IPS-20b (cell line): Measurements from ENCODE around the gene COL18A1.

Experiments
- H3K27ac ChIP-seq: one replicate; pipeline ENCODE4 v1.5.1; 2013; ENCODE audit warnings: low read length
- H3K27me3 ChIP-seq: 2 replicates; pipeline ENCODE4 v1.6.1; 2013; ENCODE audit warnings: mild to moderate bottlenecking, low read length, inconsistent platforms; ENCODE audit not compliant: insufficient read depth
- H3K36me3 ChIP-seq: 2 replicates; pipeline ENCODE4 v1.6.1; 2013; ENCODE audit warnings: low read depth, mild to moderate bottlenecking, inconsistent platforms, low read length, moderate library complexity; ENCODE audit not compliant: insufficient read depth
- H3K4me1 ChIP-seq: 2 replicates; pipeline ENCODE4 v1.6.1; 2013; ENCODE audit warnings: mild to moderate bottlenecking, control low read depth, inconsistent platforms, low read length, moderate library complexity; ENCODE audit not compliant: insufficient read depth
- H3K4me3 ChIP-seq: 2 replicates; pipeline ENCODE4 v1.5.1; 2013; ENCODE audit warnings: mild to moderate bottlenecking, low read length, inconsistent platforms
- H3K9ac ChIP-seq: 2 replicates; pipeline ENCODE4 v1.6.1; 2013; ENCODE audit warnings: low read depth, mild to moderate bottlenecking, inconsistent platforms, low read length, moderate library complexity
- H3K9me3 ChIP-seq: 2 replicates; pipeline ENCODE4 v1.6.1; 2013; ENCODE audit warnings: mild to moderate bottlenecking, low read depth, low read length, inconsistent platforms; ENCODE audit not compliant: insufficient read depth

COL18A1 gene

DNA sequence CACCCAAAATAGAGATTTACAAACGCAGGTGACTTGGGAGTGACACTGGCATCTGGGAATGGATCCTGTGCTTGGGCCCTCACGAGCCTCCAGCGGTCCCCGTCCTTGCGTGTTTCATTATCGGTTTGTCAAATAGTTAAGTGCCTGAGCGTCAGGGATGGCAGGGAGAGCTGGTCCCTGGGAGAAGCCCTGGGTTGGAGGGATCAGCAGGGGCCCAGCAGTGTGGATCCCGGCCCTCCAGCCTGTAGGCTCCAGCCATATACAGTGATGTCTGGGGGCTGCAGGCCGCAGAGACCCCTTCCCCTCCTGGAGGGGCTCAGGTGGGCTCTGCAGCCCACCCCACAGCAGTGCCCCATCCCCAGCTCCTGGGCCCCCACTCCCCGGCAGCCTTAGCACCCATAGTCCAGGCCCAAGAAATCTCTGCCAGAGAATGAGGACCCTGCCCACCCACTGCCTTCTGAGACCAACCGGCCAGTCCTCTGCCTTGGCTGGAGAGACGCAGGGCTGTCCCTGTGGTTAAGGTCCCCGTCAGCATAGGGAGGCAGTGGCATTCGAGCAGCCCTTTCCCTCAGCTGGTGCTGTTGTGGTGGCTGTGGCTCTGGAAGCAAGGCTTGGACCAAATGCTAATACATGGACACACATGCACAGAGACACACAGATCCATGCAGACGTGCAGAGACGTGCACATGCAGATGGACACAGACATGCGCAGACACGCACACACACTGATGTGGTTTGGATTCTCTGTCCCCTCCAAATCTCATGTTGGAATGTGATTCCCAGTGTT is 139.7 kb downstream of the COL18A1 start:
- H3K9ac ChIP-seq: no peak overlapping the region
- H3K27ac ChIP-seq: no peak overlapping the region
- no peaks in the 10 kb centered on the region for H3K36me3 ChIP-seq
- H3K27me3 ChIP-seq: no peaks in the 10 kb centered on the region
- no peak overlapping the region for H3K4me3 ChIP-seq
- H3K4me1 ChIP-seq: no peaks in the 10 kb centered on the region; the same call in 1 of the 2 replicates
- no peaks in the 10 kb centered on the region for H3K9me3 ChIP-seq

DNA sequence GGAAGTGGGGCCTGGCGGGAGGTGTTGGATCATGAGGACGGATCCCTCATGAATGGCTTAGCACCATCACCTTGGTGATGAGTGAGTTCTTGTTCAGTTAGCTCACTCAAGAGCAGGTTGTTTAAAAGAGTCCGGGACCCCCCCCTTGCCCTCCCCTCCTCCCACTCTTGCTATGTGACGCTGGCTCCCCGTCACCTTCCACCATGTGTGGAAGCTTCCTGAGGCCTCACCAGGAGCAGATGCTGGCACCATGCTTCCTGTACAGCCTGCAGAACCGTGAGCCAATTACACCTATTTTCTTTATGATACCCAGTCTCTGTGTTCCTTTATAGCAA is 140.2 kb downstream of the COL18A1 start:
- Histone ChIP-seq H3K9me3 (no peaks in the 10 kb centered on the region), H3K4me3 (no peak overlapping the region), H3K36me3 (no peaks in the 10 kb centered on the region), H3K4me1 (no peaks in the 10 kb centered on the region; the same call in 1 of the 2 replicates), H3K27me3 (no peaks in the 10 kb centered on the region), H3K27ac (no peak overlapping the region), H3K9ac (no peak overlapping the region)

DNA sequence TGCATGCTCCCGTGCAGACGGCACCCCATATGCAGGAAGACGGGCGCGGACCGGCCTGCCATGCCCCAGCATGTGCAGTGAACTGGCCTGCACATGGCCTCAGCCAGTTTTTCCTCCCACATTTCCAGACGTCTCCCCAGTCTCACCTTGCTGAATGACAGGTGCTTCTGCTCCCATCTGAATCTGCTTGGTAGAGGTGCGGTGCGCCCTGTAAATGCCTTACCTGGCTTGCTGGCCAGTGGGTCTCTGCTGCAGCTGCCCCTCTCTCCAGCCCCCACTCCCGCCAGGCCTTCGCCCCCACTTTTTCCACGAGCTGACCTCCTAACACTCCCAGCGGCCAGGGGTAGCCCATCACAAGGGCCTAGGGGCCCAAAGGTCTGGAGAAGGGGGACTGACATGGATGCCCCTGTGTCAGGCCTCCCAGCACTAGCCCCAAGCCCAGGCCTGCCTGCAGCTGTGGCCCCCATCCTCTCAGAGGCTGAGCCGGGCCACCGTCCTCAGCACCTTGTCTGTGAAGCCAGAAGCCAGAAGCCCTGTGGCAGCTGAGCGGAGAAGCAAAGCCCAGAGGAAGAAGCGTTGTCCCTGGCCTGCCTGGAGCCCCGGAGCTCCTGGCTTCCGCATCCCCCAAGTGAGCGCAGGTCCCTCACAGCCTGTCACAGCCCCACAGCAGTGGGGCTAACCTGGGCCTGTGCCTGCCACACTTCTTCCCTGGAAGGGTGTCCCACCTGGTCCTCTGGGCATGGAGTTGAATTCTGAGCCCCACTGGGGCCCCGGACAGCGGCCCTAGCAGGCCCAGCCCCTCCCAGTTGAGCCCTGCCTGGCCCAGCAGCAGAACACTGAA is 140.9 kb downstream of the COL18A1 start:
- Histone ChIP-seq H3K9ac (no peak overlapping the region), H3K4me3 (no peak overlapping the region), H3K27ac (no peak overlapping the region), H3K9me3 (no peaks in the 10 kb centered on the region), H3K4me1 (peaks cover 3% of the 10 kb centered on the region), H3K36me3 (no peaks in the 10 kb centered on the region), H3K27me3 (no peaks in the 10 kb centered on the region)

DNA sequence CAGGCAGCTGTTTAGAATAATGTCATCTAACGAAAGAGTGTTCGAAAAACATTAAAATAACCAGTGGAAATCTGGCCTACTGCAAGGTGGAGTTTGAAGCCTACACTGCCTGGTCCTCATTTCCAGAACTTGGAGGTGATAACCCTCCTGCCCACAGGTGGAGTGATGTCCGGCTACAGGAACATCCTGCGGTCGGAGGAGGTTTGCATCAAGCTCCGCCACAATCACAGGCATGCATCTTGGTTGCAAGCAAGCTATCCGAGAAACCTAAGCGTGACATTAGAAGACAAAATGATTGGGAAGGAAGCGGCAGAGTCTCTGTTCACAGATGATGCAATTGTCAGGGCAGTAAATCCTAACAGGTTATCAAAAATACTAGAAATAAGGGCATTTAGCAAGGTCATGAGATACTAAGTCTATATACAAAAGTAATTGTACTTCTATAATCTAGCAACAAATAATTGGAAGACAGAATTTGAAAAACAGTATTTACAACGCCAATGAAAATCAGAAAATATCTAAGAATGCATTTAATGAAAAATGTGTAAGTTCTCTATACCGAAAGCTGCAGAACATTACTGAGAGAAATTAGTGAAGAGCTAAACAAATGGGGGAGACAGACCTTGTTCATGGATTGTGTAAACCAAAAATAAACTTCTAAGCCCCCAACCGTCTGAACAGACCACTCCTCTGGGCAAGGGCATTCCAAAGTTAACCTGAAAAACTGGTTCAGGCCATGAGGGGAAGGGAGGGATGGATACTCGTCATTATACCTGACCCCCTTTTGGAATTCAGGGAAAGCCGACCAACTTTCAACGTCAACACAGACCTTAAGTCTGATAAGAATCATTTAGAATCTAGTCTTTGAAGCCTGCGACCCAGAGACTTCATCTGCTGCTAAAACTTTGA is 141.9 kb downstream of the COL18A1 start:
- H3K4me3 ChIP-seq: no peak overlapping the region
- H3K9ac ChIP-seq: no peak overlapping the region
- no peak overlapping the region for H3K27ac ChIP-seq
- no peaks in the 10 kb centered on the region for H3K36me3 ChIP-seq
- H3K9me3 ChIP-seq: no peaks in the 10 kb centered on the region
- no peaks in the 10 kb centered on the region for H3K27me3 ChIP-seq
- peaks cover 3% of the 10 kb centered on the region for H3K4me1 ChIP-seq

DNA sequence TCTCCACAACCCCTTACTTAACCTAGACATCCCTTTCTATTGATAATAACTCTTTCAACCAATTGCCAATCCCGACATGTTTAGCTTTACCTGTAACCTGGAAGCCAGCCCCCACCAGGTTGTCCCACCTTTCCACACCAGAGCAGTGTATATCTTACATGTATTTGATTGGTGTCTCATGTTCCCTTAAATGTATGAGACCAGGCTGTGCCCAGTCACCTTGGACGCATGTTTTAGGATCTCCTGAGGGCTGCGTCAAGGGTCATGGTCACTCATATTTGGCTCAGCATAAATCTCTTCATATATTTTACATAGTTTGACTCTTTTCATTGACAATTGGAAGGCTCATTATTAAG is 142.6 kb downstream of the COL18A1 start:
- no peak overlapping the region for H3K27ac ChIP-seq
- H3K36me3 ChIP-seq: no peaks in the 10 kb centered on the region
- no peaks in the 10 kb centered on the region for H3K27me3 ChIP-seq
- H3K4me3 ChIP-seq: no peak overlapping the region
- no peak overlapping the region for H3K9ac ChIP-seq
- peaks cover 3% of the 10 kb centered on the region for H3K4me1 ChIP-seq
- no peaks in the 10 kb centered on the region for H3K9me3 ChIP-seq

DNA sequence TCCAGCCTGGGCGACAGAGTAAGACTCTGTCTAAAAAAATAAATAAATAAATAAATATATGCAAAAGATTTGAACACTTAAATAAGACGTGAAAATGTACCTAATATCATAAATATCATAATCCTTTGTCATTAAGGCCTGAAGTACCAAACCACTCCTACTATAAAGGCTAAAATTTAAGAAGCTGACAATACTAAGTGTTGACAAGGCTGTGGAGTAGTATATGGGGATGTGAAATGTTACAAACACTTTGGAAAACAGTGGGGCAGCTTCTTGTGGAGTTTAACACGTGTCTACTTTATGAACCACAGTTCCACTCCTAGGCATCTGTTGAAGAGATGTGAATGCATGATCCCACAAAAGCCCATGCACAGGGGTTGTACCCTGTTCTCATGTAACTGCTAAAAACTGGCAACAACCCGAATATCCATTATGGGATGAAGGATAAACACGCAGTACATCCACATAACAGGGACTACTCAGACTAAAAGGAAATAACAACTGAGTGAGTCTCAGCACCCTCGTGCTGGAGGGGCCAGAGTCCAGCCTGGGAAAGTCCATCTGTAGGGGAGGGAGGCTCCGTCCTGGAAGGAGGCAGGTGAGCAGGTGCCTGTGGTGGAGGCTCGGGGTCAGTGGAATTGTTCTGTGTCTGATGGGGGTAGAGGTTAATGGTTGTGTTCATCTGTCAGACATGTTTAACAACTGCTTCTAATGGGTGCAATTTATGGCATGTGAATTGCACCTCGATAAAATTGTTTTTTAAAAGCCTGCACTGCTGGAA is 143.9 kb downstream of the COL18A1 start:
- H3K27me3 ChIP-seq: no peaks in the 10 kb centered on the region
- H3K9ac ChIP-seq: no peak overlapping the region
- no peak overlapping the region for H3K27ac ChIP-seq
- no peaks in the 10 kb centered on the region for H3K9me3 ChIP-seq
- no peak overlapping the region for H3K4me3 ChIP-seq
- H3K36me3 ChIP-seq: no peaks in the 10 kb centered on the region
- peaks cover 3% of the 10 kb centered on the region; the same call in 1 of the 2 replicates for H3K4me1 ChIP-seq

DNA sequence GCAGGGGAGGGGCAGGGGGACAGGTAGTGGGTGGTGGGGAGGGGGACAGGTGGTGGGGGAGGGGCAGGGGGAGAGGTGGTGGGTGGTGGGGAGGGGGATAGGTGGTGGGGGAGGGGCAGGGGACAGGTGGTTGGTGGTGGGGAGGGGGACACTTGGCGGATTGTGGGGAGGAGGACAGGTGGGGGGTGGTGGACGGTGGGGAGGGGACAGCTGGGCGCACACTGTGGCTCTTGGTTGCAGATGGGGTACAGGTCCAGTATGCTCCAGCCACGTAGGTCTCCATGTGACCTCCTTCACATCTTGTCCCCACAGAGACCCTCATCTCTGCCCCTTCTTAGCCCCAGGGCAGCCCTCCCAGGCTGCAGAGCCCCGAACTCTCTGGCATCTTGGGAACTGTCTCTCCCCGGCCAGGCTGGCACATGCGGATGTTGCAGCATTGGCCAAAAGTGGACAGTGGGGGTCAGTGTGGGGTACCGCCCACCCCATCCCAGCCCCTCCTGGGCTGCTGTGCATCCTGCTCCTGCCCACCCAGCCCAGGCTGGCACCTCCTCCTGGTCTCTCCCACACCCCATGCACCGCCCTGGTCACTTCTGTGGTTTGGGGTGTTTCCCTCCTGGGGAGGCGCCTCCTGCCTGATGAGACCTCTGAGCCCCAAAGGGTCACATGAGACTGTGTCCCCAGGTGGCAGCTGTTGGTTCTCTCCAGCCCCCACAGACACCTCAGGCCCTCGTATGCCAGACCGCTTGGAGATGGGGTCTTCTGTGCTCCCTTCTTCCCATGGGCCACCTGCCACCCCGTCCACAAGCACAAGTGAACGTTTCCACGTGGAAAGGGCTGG is 144.9 kb downstream of the COL18A1 start:
- Histone ChIP-seq H3K27me3 (no peaks in the 10 kb centered on the region), H3K9ac (no peak overlapping the region)

DNA sequence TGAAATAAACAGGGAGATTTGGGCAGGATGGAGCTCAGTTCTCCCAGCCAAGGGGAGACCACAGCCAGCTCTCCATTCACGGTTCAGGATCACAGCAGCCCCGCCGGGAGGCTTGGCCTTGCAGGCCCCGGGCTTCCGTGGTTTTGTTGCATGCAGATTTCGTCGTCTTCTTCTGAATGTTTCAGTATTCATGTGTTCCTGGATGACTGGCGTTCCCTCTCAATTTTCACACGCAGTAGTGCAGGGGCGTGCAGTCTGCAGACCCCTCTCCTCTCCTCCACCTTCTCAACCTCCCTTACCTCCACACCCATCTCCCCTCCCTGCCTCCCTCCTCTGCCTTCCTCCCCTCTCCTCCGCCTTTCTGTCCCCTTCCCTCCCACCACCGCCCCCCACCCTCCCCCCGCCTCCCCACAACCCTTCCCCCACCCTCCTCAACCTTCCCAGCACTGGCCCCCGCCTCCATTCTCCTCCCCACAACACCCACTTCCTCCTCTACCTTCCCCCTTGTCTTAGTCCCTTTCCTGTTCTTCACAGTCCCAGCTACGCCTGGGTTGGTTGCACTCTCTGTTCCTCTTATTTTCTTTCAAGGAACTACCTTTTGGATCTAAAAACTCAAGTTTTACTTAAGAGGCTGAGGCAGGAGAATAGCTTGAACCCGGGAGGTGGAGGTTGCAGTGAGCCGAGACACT is 145.7 kb downstream of the COL18A1 start:
- Histone ChIP-seq H3K27ac (no peak overlapping the region), H3K9ac (no peak overlapping the region), H3K36me3 (no peaks in the 10 kb centered on the region), H3K27me3 (no peaks in the 10 kb centered on the region), H3K4me1 (peaks cover 3% of the 10 kb centered on the region; the same call in 1 of the 2 replicates), H3K4me3 (no peak overlapping the region), H3K9me3 (no peaks in the 10 kb centered on the region)

More for the DNA sequence above, 144.9 kb downstream of the COL18A1 start:
- H3K27ac ChIP-seq: no peak overlapping the region
- H3K9me3 ChIP-seq: no peaks in the 10 kb centered on the region
- no peaks in the 10 kb centered on the region for H3K36me3 ChIP-seq
- H3K4me1 ChIP-seq: peaks cover 3% of the 10 kb centered on the region; the same call in 1 of the 2 replicates
- H3K4me3 ChIP-seq: no peak overlapping the region

DNA sequence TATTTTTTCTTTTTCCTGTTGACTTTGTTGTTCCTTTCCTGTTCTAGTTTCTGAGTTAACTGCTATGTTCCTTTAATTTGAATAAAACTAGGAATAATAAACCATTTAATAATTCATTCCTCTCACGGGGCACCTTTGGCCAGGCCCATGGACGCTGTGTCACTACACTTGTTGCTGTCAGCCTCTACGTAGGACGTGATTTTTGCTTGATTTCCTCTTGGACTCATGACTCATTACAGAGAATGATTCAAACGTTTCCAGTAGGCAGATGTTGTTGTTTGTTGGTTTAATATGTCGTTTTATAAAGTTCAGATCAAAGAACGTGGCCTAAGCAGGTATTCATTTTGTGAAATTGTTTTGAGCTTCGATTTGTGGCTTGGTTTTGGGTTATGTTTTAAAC is 146.4 kb downstream of the COL18A1 start:
- no peak overlapping the region for H3K4me3 ChIP-seq
- H3K9me3 ChIP-seq: no peaks in the 10 kb centered on the region
- no peaks in the 10 kb centered on the region for H3K36me3 ChIP-seq
- no peaks in the 10 kb centered on the region for H3K27me3 ChIP-seq
- H3K27ac ChIP-seq: no peak overlapping the region
- peaks cover 3% of the 10 kb centered on the region; the same call in 1 of the 2 replicates for H3K4me1 ChIP-seq
- H3K9ac ChIP-seq: no peak overlapping the region
